Panc1 (cell line): ENCODE measurements around the gene FBXO36. TPM values are rescaled to one million over a fixed set of nuclear protein-coding genes. Genes with fewer than 3 reads are reported as not detected.

Experiments
- ATAC-seq: fragments of 200-7000 bp; cut with Tn5 transposase; 2 replicates; pipeline ENCODE4 v1.9.1; 2020; ENCODE audit warnings: mild to moderate bottlenecking, moderate library complexity
- BruUV-seq: library from RNA; stranded (reverse); fragments of 400-500 nt; replicated peaks from 2 replicates; lab custom pipeline; 2021; lab: Mats Ljungman, UMichigan
- CTCF ChIA-PET: fragments of 300-600 bp; sonication (Branson Sonifier 250); formaldehyde crosslinking; loops from one replicate; lab custom pipeline; 2022; ENCODE audit warnings: antibody characterized with exemption; lab: Charles Lee
- POLR2A ChIA-PET: fragments of 300-600 bp; sonication (Branson Sonifier 250); formaldehyde crosslinking; loops from one replicate; lab custom pipeline; 2022; ENCODE audit warnings: antibody characterized with exemption; lab: Charles Lee
- DNase-seq: peaks from one replicate; pipeline ENCODE4 v3.0.0-alpha.2; 2010; ENCODE audit warnings: low read depth, low spot score
- H3K27ac ChIP-seq: 2 replicates; pipeline ENCODE4 v1.5.1; 2011; ENCODE audit warnings: mild to moderate bottlenecking, low read length, inconsistent platforms
- H3K27me3 ChIP-seq: fragments of 200-500 bp; sonication (Bioruptor generic); 2 replicates; pipeline ENCODE4 v1.6.0; 2014; ENCODE audit warnings: low read length, inconsistent platforms; ENCODE audit not compliant: control insufficient read depth, insufficient read depth
- H3K36me3 ChIP-seq: fragments of 200-500 bp; sonication (Bioruptor generic); 2 replicates; pipeline ENCODE4 v1.5.1; 2014; ENCODE audit warnings: inconsistent platforms, mild to moderate bottlenecking, low read length, moderate library complexity; ENCODE audit not compliant: control insufficient read depth, insufficient read depth
- H3K4me1 ChIP-seq: 2 replicates; pipeline ENCODE4 v1.5.1; 2011; ENCODE audit warnings: inconsistent platforms, mild to moderate bottlenecking, low read length, moderate library complexity; ENCODE audit not compliant: control insufficient read depth, insufficient read depth
- H3K4me3 ChIP-seq, 2 experiments: 2 replicates each; pipeline ENCODE4 v1.5.1; 2011 to 2012; ENCODE audit warnings: low read depth in 2 of 2, low read length in 2 of 2, mild to moderate bottlenecking in 2 of 2, inconsistent platforms in 1 of 2, moderate library complexity in 1 of 2
- H3K9me3 ChIP-seq: fragments of 200-500 bp; sonication (Bioruptor generic); 2 replicates; pipeline ENCODE4 v1.5.1; 2014; ENCODE audit warnings: low read depth, mild to moderate bottlenecking, inconsistent platforms, low read length, moderate library complexity; ENCODE audit not compliant: control insufficient read depth, insufficient read depth
- POLR2AphosphoS5 ChIP-seq: IDR thresholded peaks from 2 replicates; pipeline ENCODE4 v1.6.1; 2012; ENCODE audit warnings: mild to moderate bottlenecking, low read depth, low read length, moderate library complexity
- SIN3A ChIP-seq: IDR thresholded peaks from 2 replicates; pipeline ENCODE4 v1.6.1; 2012; ENCODE audit warnings: low read depth, mild to moderate bottlenecking, low read length, moderate library complexity, borderline replicate concordance; ENCODE audit not compliant: insufficient read depth
- TCF7L2 ChIP-seq: IDR thresholded peaks from 2 replicates; pipeline ENCODE4 v1.6.1; 2011; ENCODE audit warnings: mild to moderate bottlenecking, low read depth, low read length, inconsistent platforms
- in situ Hi-C: cut with HindIII; loops from 2 replicates; pipeline ENCODE4 v1.10.0; 2016; ENCODE audit warnings: low sequenced_read_pairs, low pct_unique_long_range_greater_than_20kb
- intact Hi-C: fragments of 100-400 bp; cut with micrococcal nuclease; formaldehyde crosslinking; loops from one replicate; pipeline ENCODE4 v1.10.0; 2022; ENCODE audit not compliant: unreplicated experiment
- total RNA-seq: library from RNA; stranded (reverse); gene quantifications from one replicate; pipeline ENCODE4 v1.2.1, GENCODE V29; 2021; ENCODE audit not compliant: unreplicated experiment
- TF ChIP-seq, protein P1 (sequence below): fragments of 450-650 bp; IDR thresholded peaks from 2 replicates; pipeline ENCODE4 v1.5.1; 2017; ENCODE audit warnings: mild to moderate bottlenecking
- TF ChIP-seq, protein P2 (sequence below), 2 experiments: IDR thresholded peaks; 2 replicates each; pipeline ENCODE4 v1.6.1; 2011 to 2012; ENCODE audit warnings: low read depth in 2 of 2, control low read depth in 1 of 2, low read length in 1 of 2, mild to moderate bottlenecking in 1 of 2, moderate library complexity in 1 of 2; ENCODE audit not compliant: insufficient read depth in 1 of 2

Gene FBXO36
- total RNA-seq, 1 experiment from 2014 or later: 3.9 TPM

DNA sequence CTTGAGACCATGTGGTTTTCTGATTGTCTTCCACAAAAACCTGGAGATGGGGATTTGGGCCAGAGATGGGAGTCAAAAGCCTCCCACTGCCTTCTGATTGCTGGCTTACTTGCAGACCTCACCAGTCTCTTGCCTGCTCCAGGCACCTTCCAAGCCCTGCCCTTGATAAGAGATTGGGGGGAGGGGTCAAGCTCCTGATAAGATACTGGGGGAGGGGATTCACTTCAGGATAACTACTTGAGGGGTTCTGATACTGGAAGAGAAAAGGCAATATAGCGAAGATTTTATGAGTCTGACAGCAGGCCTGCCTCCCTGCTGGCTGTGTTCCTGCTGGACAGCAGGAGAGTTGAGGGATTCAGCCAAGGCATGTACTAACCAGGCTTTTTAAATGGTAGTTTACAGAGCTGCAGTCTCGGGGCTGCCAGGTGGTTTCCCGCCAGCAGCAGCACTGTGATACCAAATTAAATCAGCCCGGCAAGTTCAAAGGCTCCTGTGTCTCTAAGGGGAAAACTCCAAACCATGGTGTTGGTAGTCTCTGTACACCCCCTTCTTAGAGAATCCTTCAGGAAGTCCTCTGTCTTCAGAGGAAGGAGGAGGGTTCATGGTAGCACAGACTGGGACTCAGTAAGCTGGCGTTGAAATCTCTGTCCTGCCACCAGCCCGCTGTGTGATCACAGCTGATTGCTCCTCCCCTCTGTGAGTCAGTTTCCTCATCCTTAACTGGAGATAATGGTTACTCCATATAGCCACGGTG, 58.3 kb downstream of the FBXO36 start:
- CTCF ChIA-PET: no interaction called here

DNA sequence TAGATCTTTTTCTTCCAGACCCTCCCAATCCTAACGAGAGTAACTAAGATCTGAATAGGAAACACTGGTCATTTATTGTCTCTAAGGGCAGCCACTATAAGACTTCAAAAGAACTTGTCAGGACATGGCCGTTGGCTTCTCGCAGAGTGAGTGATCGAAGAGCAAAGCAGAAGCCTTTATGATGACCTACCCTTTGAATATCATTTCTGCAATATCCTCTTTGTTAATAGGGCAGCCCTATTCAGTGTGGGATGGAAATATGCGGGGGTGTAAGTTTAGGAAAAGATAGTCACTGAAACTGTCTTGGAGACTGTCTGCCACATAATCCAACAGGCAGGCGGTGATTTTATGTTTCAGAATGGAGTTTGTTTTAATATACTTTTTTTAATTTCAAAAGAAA, 70.9 kb downstream of the FBXO36 start:
- CTCF ChIA-PET: no interaction called here
- no peaks in the 10 kb centered on the region for H3K27me3 ChIP-seq
- POLR2A ChIA-PET: no interaction called here
- TF ChIP-seq, protein P1, sequence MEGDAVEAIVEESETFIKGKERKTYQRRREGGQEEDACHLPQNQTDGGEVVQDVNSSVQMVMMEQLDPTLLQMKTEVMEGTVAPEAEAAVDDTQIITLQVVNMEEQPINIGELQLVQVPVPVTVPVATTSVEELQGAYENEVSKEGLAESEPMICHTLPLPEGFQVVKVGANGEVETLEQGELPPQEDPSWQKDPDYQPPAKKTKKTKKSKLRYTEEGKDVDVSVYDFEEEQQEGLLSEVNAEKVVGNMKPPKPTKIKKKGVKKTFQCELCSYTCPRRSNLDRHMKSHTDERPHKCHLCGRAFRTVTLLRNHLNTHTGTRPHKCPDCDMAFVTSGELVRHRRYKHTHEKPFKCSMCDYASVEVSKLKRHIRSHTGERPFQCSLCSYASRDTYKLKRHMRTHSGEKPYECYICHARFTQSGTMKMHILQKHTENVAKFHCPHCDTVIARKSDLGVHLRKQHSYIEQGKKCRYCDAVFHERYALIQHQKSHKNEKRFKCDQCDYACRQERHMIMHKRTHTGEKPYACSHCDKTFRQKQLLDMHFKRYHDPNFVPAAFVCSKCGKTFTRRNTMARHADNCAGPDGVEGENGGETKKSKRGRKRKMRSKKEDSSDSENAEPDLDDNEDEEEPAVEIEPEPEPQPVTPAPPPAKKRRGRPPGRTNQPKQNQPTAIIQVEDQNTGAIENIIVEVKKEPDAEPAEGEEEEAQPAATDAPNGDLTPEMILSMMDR: no peak
- TF ChIP-seq TCF7L2: no peak
- no peak for TF ChIP-seq SIN3A
- in situ Hi-C loops: no loop called here
- intact Hi-C loops: no loop called here
- no peaks in the 10 kb centered on the region for H3K9me3 ChIP-seq
- H3K4me1 ChIP-seq: no peaks in the 10 kb centered on the region
- H3K27ac ChIP-seq: no peak overlapping the region
- H3K4me3 ChIP-seq: no peak overlapping the region
- no TSS peak for BruUV-seq
- H3K36me3 ChIP-seq: no peaks in the 10 kb centered on the region
- DNase-seq: no peak
- no peak for ATAC-seq

More for the DNA sequence above, 58.3 kb downstream of the FBXO36 start:
- Histone ChIP-seq H3K27me3 (no peaks in the 10 kb centered on the region), H3K36me3 (no peaks in the 10 kb centered on the region), H3K9me3 (no peaks in the 10 kb centered on the region), H3K4me1 (peaks cover 5% of the 10 kb centered on the region), H3K4me3 (no peak overlapping the region), H3K27ac (no peak overlapping the region)
- peak; percentile 88 for ATAC-seq
- no TSS peak for BruUV-seq
- DNase-seq: peak; percentile 33
- intact Hi-C loops (no loop called here), in situ Hi-C loops (no loop called here)
- POLR2A ChIA-PET: no interaction called here
- peak; percentile 87 for TF ChIP-seq TCF7L2
- TF ChIP-seq, protein P1: no peak

DNA sequence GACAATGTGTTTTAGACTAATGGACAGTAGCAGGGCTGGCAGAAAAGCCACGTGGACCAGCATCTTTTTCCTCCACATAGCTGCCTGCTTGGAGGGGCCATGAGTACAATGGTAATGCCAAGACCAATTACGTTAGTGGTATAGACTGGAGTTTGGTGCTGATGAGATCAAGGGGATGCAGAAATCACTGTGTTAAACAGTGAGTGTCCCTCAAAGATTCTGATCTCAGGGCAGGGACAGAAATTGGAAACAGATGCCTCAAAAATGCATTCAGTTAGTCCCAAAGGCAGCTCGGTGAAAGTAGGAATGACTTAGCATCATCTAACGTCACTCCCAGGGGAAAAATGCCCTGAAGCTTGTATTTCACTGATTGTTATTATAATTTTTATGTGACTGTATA, 74.0 kb downstream of the FBXO36 start:
- DNase-seq (no peak), ATAC-seq (no peak)
- H3K9me3 ChIP-seq: no peaks in the 10 kb centered on the region
- H3K27me3 ChIP-seq: no peaks in the 10 kb centered on the region
- in situ Hi-C loops (no loop called here), intact Hi-C loops (no loop called here)
- no peaks in the 10 kb centered on the region for H3K4me1 ChIP-seq
- no peak overlapping the region for H3K27ac ChIP-seq
- ChIA-PET POLR2A (no interaction called here), CTCF (no interaction called here)
- no peaks in the 10 kb centered on the region for H3K36me3 ChIP-seq
- no TSS peak for BruUV-seq
- no peak for TF ChIP-seq POLR2AphosphoS5
- TF ChIP-seq, protein P2, sequence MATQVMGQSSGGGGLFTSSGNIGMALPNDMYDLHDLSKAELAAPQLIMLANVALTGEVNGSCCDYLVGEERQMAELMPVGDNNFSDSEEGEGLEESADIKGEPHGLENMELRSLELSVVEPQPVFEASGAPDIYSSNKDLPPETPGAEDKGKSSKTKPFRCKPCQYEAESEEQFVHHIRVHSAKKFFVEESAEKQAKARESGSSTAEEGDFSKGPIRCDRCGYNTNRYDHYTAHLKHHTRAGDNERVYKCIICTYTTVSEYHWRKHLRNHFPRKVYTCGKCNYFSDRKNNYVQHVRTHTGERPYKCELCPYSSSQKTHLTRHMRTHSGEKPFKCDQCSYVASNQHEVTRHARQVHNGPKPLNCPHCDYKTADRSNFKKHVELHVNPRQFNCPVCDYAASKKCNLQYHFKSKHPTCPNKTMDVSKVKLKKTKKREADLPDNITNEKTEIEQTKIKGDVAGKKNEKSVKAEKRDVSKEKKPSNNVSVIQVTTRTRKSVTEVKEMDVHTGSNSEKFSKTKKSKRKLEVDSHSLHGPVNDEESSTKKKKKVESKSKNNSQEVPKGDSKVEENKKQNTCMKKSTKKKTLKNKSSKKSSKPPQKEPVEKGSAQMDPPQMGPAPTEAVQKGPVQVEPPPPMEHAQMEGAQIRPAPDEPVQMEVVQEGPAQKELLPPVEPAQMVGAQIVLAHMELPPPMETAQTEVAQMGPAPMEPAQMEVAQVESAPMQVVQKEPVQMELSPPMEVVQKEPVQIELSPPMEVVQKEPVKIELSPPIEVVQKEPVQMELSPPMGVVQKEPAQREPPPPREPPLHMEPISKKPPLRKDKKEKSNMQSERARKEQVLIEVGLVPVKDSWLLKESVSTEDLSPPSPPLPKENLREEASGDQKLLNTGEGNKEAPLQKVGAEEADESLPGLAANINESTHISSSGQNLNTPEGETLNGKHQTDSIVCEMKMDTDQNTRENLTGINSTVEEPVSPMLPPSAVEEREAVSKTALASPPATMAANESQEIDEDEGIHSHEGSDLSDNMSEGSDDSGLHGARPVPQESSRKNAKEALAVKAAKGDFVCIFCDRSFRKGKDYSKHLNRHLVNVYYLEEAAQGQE (IDR thresholded peaks at IDR 0.05; ENCODE audit: insufficient read depth in 1 of 2, low read depth in 2 of 2, low read length in 1 of 2): no peak
- TF ChIP-seq, protein P1: no peak
- no peak for TF ChIP-seq TCF7L2
- TF ChIP-seq SIN3A: no peak
- H3K4me3 ChIP-seq: no peak overlapping the region
